ENCODE data around the gene ECM2.

The ECM2 gene

DNA sequence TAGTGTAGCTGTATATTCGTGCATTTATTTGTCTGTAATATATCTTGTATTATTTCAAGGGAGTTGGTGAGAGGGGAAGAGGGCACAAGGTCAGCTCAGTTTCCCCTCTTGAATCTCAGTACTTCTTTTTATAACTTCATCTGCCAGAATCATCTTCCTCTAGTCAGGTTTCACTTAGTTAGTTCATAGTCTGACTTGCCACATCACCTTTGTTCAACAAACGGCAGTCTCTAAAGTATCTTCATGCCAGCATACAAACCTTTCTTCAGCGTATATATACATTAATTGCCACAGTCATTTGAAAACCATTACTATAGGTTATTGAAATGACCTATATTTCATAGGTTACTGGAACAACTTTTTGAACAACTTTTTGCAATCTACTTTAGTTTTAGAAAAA is 1.6 kb downstream of the ECM2 start:
- Histone ChIP-seq H3K9me2 (ENCODE audit: low read depth, low read length) (no peaks in the 10 kb centered on the region), H2AFZ (ENCODE audit: low read length) (no peak overlapping the region), H3K4me3 (ENCODE audit: low read depth, low read length, poor library complexity, severe bottlenecking) (peak overlapping the region; percentile 20), H4K20me1 (ENCODE audit: insufficient read depth, low read length) (no peaks in the 10 kb centered on the region), H3K4me1 (ENCODE audit: insufficient read depth, low read length, severe bottlenecking) (peaks cover 18% of the 10 kb centered on the region), H3K9me3 (ENCODE audit: low read length) (no peaks in the 10 kb centered on the region), H3F3A (ENCODE audit: insufficient read depth, low read length) (no peaks in the 10 kb centered on the region), H3K36me3 (ENCODE audit: insufficient read depth, low read length) (no peaks in the 10 kb centered on the region), H3K4me2 (ENCODE audit: low read length) (peak overlapping the region; percentile 38), H3K27ac (ENCODE audit: low read depth, low read length, poor library complexity, severe bottlenecking) (peak overlapping the region; percentile 4), H3K79me2 (ENCODE audit: insufficient read depth, low read length) (no peaks in the 10 kb centered on the region), H3K9ac (ENCODE audit: low read length) (0 out of 2 replicates have a peak overlapping the region, but pooled peaks have one; percentile 1), H3K27me3 (ENCODE audit: insufficient read depth, low read length) (no peaks in the 10 kb centered on the region)
- no peak for TF ChIP-seq EZH2 (IDR thresholded peaks at IDR 0.05; ENCODE audit: borderline replicate concordance, low read length)
- TF ChIP-seq, protein P1, sequence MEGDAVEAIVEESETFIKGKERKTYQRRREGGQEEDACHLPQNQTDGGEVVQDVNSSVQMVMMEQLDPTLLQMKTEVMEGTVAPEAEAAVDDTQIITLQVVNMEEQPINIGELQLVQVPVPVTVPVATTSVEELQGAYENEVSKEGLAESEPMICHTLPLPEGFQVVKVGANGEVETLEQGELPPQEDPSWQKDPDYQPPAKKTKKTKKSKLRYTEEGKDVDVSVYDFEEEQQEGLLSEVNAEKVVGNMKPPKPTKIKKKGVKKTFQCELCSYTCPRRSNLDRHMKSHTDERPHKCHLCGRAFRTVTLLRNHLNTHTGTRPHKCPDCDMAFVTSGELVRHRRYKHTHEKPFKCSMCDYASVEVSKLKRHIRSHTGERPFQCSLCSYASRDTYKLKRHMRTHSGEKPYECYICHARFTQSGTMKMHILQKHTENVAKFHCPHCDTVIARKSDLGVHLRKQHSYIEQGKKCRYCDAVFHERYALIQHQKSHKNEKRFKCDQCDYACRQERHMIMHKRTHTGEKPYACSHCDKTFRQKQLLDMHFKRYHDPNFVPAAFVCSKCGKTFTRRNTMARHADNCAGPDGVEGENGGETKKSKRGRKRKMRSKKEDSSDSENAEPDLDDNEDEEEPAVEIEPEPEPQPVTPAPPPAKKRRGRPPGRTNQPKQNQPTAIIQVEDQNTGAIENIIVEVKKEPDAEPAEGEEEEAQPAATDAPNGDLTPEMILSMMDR (IDR thresholded peaks at IDR 0.05; ENCODE audit: low read length): no peak

DNA sequence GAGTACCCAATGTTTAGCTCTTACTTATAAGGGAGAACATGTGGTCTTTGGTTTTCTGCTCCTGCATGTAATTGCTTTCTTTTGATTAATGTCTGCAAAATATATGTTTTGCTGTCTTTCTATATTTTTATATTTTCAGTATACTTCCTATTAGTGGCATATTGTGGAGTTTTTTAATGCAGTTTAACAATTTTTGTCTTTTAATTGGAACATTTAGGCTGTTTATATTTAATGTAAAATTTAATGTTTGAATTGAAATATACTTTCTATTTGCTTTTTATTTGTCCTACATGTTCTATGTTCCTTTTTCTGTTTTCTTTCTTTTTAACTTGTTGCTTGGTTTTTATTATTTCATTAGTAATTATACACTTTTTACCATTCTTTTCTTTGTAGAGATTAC is 4.9 kb downstream of the ECM2 start:
- no peak for TF ChIP-seq EZH2 (IDR thresholded peaks at IDR 0.05; ENCODE audit: borderline replicate concordance, low read length)
- TF ChIP-seq, protein P1 (IDR thresholded peaks at IDR 0.05; ENCODE audit: low read length): no peak
- H3K4me1 ChIP-seq (ENCODE audit: insufficient read depth, low read length, severe bottlenecking): peaks cover 18% of the 10 kb centered on the region
- H4K20me1 ChIP-seq (ENCODE audit: insufficient read depth, low read length): no peaks in the 10 kb centered on the region
- no peaks in the 10 kb centered on the region for H3F3A ChIP-seq (ENCODE audit: insufficient read depth, low read length)
- no peaks in the 10 kb centered on the region for H3K27me3 ChIP-seq (ENCODE audit: insufficient read depth, low read length)
- no peak overlapping the region for H3K4me3 ChIP-seq (ENCODE audit: low read depth, low read length, poor library complexity, severe bottlenecking)
- no peak overlapping the region for H3K4me2 ChIP-seq (ENCODE audit: low read length)
- no peak overlapping the region for H2AFZ ChIP-seq (ENCODE audit: low read length)
- H3K36me3 ChIP-seq (ENCODE audit: insufficient read depth, low read length): no peaks in the 10 kb centered on the region
- H3K9me2 ChIP-seq (ENCODE audit: low read depth, low read length): no peaks in the 10 kb centered on the region
- H3K9me3 ChIP-seq (ENCODE audit: low read length): no peaks in the 10 kb centered on the region
- H3K27ac ChIP-seq (ENCODE audit: low read depth, low read length, poor library complexity, severe bottlenecking): no peak overlapping the region
- H3K9ac ChIP-seq (ENCODE audit: low read length): no peak overlapping the region
- H3K79me2 ChIP-seq (ENCODE audit: insufficient read depth, low read length): no peaks in the 10 kb centered on the region

- Histone ChIP-seq H3K4me2 (ENCODE audit: low read length) (no peak overlapping the region), H3F3A (ENCODE audit: insufficient read depth, low read length) (no peaks in the 10 kb centered on the region), H3K9me3 (ENCODE audit: low read length) (no peaks in the 10 kb centered on the region), H3K36me3 (ENCODE audit: insufficient read depth, low read length) (no peaks in the 10 kb centered on the region), H3K9ac (ENCODE audit: low read length) (no peak overlapping the region), H3K27ac (ENCODE audit: low read depth, low read length, poor library complexity, severe bottlenecking) (no peak overlapping the region), H3K4me1 (ENCODE audit: insufficient read depth, low read length, severe bottlenecking) (peaks cover 8% of the 10 kb centered on the region), H3K4me3 (ENCODE audit: low read depth, low read length, poor library complexity, severe bottlenecking) (no peak overlapping the region), H3K79me2 (ENCODE audit: insufficient read depth, low read length) (no peaks in the 10 kb centered on the region), H4K20me1 (ENCODE audit: insufficient read depth, low read length) (no peaks in the 10 kb centered on the region), H3K9me2 (ENCODE audit: low read depth, low read length) (no peaks in the 10 kb centered on the region), H2AFZ (ENCODE audit: low read length) (no peak overlapping the region), H3K27me3 (ENCODE audit: insufficient read depth, low read length) (no peaks in the 10 kb centered on the region)
- no peak for TF ChIP-seq EZH2 (IDR thresholded peaks at IDR 0.05; ENCODE audit: borderline replicate concordance, low read length)
- TF ChIP-seq, protein P1 (IDR thresholded peaks at IDR 0.05; ENCODE audit: low read length): no peak
These were observed 6.7 kb downstream of the ECM2 start for GRCh38 chr9:92529124-92529523.
